ENCODE measurements around the gene TRIM74. TPM values are rescaled to one million over a fixed set of nuclear protein-coding genes. Genes with fewer than 3 reads are reported as not detected.
"Not testable (repeated sequence)": the region's sequence is repeated elsewhere in the genome, so short reads cannot be mapped to it uniquely, and the experiment has no call there.

Gene TRIM74
- total and polyA plus RNA-seq, 2 of the 8 experiments (the other 6 are each of a cell fraction or from before 2014, with no cell fraction given): 0.52 TPM; not detected in 1

DNA sequence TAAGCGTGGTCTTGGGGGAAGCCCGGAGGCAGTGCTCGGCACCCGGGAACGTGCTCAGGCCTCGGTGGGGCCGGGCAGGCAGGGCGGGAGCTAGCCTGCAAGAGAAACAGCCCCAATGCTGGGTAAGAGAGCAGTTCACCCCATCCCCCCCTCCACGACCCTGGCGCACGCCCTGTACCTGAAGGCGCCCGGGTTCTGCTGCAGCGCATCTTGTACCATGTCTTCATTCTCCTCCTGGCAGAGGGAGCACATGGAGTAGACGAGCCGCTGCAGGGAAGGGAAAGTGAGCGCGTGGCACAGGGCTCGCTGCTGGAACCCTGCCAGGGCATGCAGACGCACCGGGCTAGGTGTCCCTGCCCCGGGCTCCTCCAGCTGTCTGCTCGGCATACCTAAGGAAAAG lies 20.6 kb downstream of the TRIM74 start:
- POLR2A ChIA-PET (ENCODE audit: partially characterized antibody); H2BK5ac ChIP-seq (ENCODE audit: low read depth, low read length); H4K8ac ChIP-seq (ENCODE audit: extremely low read depth, insufficient read depth, low read length); H3K27ac ChIP-seq (ENCODE audit: low read depth, low read length); H3K18ac ChIP-seq (ENCODE audit: extremely low read depth, low read length); H4K20me1 ChIP-seq (replicated peaks in 1 of 2; ENCODE audit: control insufficient read depth in 1 of 2, insufficient read depth in 2 of 2, low read length in 2 of 2); H3K4me2 ChIP-seq (ENCODE audit: insufficient read depth in 1 of 2, low read depth in 2 of 2, low read length in 2 of 2); H4K91ac ChIP-seq (replicated peaks; ENCODE audit: insufficient read length, low read length); H3K14ac ChIP-seq (ENCODE audit: insufficient read length); H3K4me3 ChIP-seq (ENCODE audit: extremely low read depth in 1 of 4, insufficient read depth in 2 of 4, low read depth in 3 of 4, low read length in 4 of 4); H3K23me2 ChIP-seq (ENCODE audit: low read depth, low read length); H3K56ac ChIP-seq (replicated peaks; ENCODE audit: insufficient read length, low read depth, low read length); DNase-seq (ENCODE audit: low read depth in 1 of 2, low spot score in 2 of 2); H2BK120ac ChIP-seq (replicated peaks; ENCODE audit: low read depth, low read length); H3K4ac ChIP-seq (replicated peaks; ENCODE audit: insufficient read length, low read depth, low read length); FAIRE-seq; H2BK20ac ChIP-seq (ENCODE audit: low read length); H3K4me1 ChIP-seq (replicated peaks in 1 of 4; ENCODE audit: control insufficient read depth in 3 of 4, insufficient read depth in 4 of 4, low read length in 3 of 4); H3K23ac ChIP-seq (ENCODE audit: insufficient read length); H4K5ac ChIP-seq (ENCODE audit: insufficient read length, low read depth, low read length); H2BK12ac ChIP-seq (ENCODE audit: low read depth, low read length); H3K9me3 ChIP-seq (ENCODE audit: insufficient read depth in 2 of 2, low read depth in 1 of 2, low read length in 1 of 2); H2BK15ac ChIP-seq (ENCODE audit: low read length); H3K9ac ChIP-seq (replicated peaks in 1 of 4; ENCODE audit: extremely low read depth in 1 of 4, low read depth in 3 of 4, low read length in 3 of 4); CTCF ChIA-PET (ENCODE audit: partially characterized antibody); H2AK5ac ChIP-seq (ENCODE audit: low read depth, low read length); H2AFZ ChIP-seq (ENCODE audit: low read length); H3K27me3 ChIP-seq (replicated peaks in 1 of 4; ENCODE audit: control insufficient read depth in 3 of 4, extremely low read depth in 1 of 4, insufficient read depth in 3 of 4, low read length in 3 of 4); H3K79me2 ChIP-seq (ENCODE audit: control insufficient read depth in 1 of 2, insufficient read depth in 2 of 2, low read length in 2 of 2); H3K79me1 ChIP-seq (ENCODE audit: low read depth, low read length): not testable (repeated sequence)
- H3K36me3 ChIP-seq (ENCODE audit: control insufficient read depth in 2 of 4, insufficient read depth in 4 of 4, low read length in 3 of 4): peaks cover 0 to 12% (median 3%) of the 10 kb centered on the region in 4 experiments; a peak in 3 of 8 replicates
- WGBS, 2 experiments (ENCODE audit: extremely low coverage in 1 of 2, insufficient coverage in 1 of 2, insufficient read length in 1 of 2, insufficient replicate concordance in 2 of 2, low coverage in 1 of 2, low lambda C conversion rate in 2 of 2, missing lambda C conversion rate in 1 of 2): 96% methylated on average over 12 of the region's 23 CpGs; no CpG with 5 or more reads in 1 of the 2 experiments
